Measurements from ENCODE around the gene TNK1. TPM values are rescaled to one million over a fixed set of nuclear protein-coding genes. Genes with fewer than 3 reads are reported as not detected.
"Not testable (repeated sequence)": the region's sequence is repeated elsewhere in the genome, so short reads cannot be mapped to it uniquely, and the experiment has no call there.

The TNK1 gene
- polyA plus RNA-seq, 4 donors: 8.8 to 16.3 (median 10.7) TPM

DNA sequence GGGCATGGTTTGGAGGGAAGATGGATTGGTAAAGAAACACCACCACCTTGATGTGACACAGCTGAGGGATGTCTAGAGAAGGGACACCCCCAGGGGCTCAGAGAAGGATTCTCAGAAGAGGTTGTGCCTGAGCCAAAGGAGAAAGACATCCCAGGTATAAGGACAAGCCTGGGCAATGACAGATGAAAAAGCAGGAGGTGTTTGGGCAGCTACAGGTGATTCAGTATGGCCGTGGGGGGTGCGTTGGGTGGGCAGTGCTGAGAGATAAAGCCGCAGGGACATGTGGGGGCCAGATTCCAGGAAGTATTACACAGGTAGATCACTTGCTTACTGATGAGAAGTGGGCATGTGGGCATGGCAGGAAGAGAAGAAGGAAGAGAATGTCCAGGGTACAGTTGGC lies 19.0 kb upstream of the TNK1 start:
- H3K27ac ChIP-seq (ENCODE audit: low read depth in 1 of 3, low read length in 2 of 3): no peak overlapping the region
- no peaks in the 10 kb centered on the region for H3K9me3 ChIP-seq (ENCODE audit: control insufficient read depth in 2 of 2, insufficient read depth in 1 of 2, low read depth in 1 of 2, low read length in 1 of 2)
- no peak for DNase-seq
- H3K27me3 ChIP-seq (ENCODE audit: control insufficient read depth in 3 of 3, insufficient read depth in 3 of 3, low read length in 3 of 3): peaks cover 0 to 3% (median 0%) of the 10 kb centered on the region in 3 donors
- WGBS, 3 donors: 49 to 66% (median 57%) methylated on average over 3 of the region's 3 CpGs
- no peaks in the 10 kb centered on the region for H3K4me1 ChIP-seq (ENCODE audit: control insufficient read depth in 3 of 3, insufficient read depth in 2 of 3, low read depth in 1 of 3, low read length in 2 of 3)
- no peak for FAIRE-seq
- no peak overlapping the region for H3K4me3 ChIP-seq (ENCODE audit: low read depth in 1 of 3, low read length in 3 of 3)
- no peaks in the 10 kb centered on the region for H3K36me3 ChIP-seq (ENCODE audit: control insufficient read depth in 3 of 3, insufficient read depth in 2 of 3, low read depth in 1 of 3, low read length in 3 of 3)

DNA sequence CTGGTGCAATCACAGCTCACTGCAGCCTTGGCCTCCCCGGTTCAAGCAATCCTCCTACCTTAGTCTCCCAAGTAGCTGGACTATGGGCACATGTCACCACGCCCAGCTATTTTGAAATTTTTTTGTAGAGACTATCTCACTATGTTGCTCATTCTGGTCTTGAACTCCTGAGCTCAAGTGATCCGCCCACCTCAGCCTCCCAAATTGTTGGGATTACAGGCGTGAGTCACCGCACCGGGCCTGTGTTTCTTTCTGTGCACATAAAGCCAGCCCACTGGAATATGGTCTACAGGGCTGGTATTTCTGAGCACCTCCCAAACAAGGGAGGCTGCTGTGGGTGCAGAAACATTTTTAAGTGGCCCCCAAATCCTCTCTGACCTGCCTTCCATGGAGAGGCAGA lies 17.6 kb upstream of the TNK1 start:
- DNase-seq (no peak), FAIRE-seq (no peak)

DNA sequence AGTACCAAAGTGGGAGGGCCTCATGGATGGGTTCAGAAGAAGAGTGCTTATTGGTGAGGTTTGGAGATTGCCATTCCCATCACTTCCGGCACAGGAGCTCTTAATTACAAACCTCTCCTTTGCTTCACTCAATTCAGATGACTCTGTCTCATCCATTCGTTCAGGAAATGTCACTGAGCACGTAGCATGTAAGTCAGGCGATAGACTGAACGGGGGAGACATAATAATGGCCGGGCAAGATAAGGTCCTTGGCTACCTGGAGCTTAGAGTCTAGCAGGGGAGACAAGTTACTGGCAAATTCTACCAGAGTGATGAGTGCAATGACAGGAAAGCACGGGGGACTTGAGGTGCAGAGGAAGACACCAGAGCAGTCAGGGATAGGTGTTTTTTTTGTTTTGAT lies 14.9 kb upstream of the TNK1 start:
- not testable (repeated sequence) for H3K4me3 ChIP-seq (ENCODE audit: low read depth in 1 of 3, low read length in 3 of 3); H3K27ac ChIP-seq (ENCODE audit: low read depth in 1 of 3, low read length in 2 of 3); H3K36me3 ChIP-seq (ENCODE audit: control insufficient read depth in 3 of 3, insufficient read depth in 2 of 3, low read depth in 1 of 3, low read length in 3 of 3); H3K9me3 ChIP-seq (ENCODE audit: control insufficient read depth in 2 of 2, insufficient read depth in 1 of 2, low read depth in 1 of 2, low read length in 1 of 2); DNase-seq; FAIRE-seq; H3K4me1 ChIP-seq (ENCODE audit: control insufficient read depth in 3 of 3, insufficient read depth in 2 of 3, low read depth in 1 of 3, low read length in 2 of 3); H3K27me3 ChIP-seq (ENCODE audit: control insufficient read depth in 3 of 3, insufficient read depth in 3 of 3, low read length in 3 of 3)
- WGBS, 3 donors: 88 to 90% (median 88%) methylated on average over 6 of the region's 7 CpGs

More for the DNA sequence above, 17.6 kb upstream of the TNK1 start:
- WGBS, 3 donors: 88 to 91% (median 89%) methylated on average over 6 of the region's 6 CpGs
- H3K36me3 ChIP-seq (ENCODE audit: control insufficient read depth in 3 of 3, insufficient read depth in 2 of 3, low read depth in 1 of 3, low read length in 3 of 3): no peaks in the 10 kb centered on the region
- no peak overlapping the region for H3K27ac ChIP-seq (ENCODE audit: low read depth in 1 of 3, low read length in 2 of 3)
- H3K4me1 ChIP-seq (ENCODE audit: control insufficient read depth in 3 of 3, insufficient read depth in 2 of 3, low read depth in 1 of 3, low read length in 2 of 3): no peaks in the 10 kb centered on the region
- H3K9me3 ChIP-seq (ENCODE audit: control insufficient read depth in 2 of 2, insufficient read depth in 1 of 2, low read depth in 1 of 2, low read length in 1 of 2): no peaks in the 10 kb centered on the region
- H3K27me3 ChIP-seq (ENCODE audit: control insufficient read depth in 3 of 3, insufficient read depth in 3 of 3, low read length in 3 of 3): peaks cover 0 to 7% (median 0%) of the 10 kb centered on the region in 3 donors
- no peak overlapping the region for H3K4me3 ChIP-seq (ENCODE audit: low read depth in 1 of 3, low read length in 3 of 3)

DNA sequence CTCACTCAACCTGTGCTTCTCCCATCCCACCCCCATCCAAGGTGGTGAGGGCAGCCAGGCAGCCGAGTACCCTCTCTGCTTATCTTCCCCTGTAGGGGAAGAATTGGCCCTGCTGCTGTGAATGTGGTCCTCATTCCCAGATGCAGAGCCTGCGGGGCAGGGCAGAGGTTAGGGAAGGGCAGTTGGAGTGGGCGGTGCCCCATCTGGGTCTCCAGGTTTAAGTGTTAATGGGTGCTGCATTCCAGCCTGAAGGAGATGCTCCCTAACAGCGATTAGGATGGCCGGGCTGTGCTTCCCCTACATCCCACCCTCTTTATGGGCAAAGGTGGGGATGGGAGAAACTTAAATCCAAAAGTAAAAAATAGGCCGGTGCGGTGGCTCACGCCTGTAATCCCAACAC lies 13.8 kb upstream of the TNK1 start:
- Histone ChIP-seq H3K4me1 (ENCODE audit: control insufficient read depth in 3 of 3, insufficient read depth in 2 of 3, low read depth in 1 of 3, low read length in 2 of 3) (no peaks in the 10 kb centered on the region), H3K9me3 (ENCODE audit: control insufficient read depth in 2 of 2, insufficient read depth in 1 of 2, low read depth in 1 of 2, low read length in 1 of 2) (no peaks in the 10 kb centered on the region), H3K36me3 (ENCODE audit: control insufficient read depth in 3 of 3, insufficient read depth in 2 of 3, low read depth in 1 of 3, low read length in 3 of 3) (no peaks in the 10 kb centered on the region), H3K27me3 (ENCODE audit: control insufficient read depth in 3 of 3, insufficient read depth in 3 of 3, low read length in 3 of 3) (peaks cover 0 to 5% (median 0%) of the 10 kb centered on the region in 3 donors), H3K4me3 (ENCODE audit: low read depth in 1 of 3, low read length in 3 of 3) (no peak overlapping the region), H3K27ac (ENCODE audit: low read depth in 1 of 3, low read length in 2 of 3) (no peak overlapping the region)
- no peak for FAIRE-seq
- WGBS, 3 donors: 79 to 82% (median 81%) methylated on average over 8 of the region's 8 CpGs
- DNase-seq: no peak

DNA sequence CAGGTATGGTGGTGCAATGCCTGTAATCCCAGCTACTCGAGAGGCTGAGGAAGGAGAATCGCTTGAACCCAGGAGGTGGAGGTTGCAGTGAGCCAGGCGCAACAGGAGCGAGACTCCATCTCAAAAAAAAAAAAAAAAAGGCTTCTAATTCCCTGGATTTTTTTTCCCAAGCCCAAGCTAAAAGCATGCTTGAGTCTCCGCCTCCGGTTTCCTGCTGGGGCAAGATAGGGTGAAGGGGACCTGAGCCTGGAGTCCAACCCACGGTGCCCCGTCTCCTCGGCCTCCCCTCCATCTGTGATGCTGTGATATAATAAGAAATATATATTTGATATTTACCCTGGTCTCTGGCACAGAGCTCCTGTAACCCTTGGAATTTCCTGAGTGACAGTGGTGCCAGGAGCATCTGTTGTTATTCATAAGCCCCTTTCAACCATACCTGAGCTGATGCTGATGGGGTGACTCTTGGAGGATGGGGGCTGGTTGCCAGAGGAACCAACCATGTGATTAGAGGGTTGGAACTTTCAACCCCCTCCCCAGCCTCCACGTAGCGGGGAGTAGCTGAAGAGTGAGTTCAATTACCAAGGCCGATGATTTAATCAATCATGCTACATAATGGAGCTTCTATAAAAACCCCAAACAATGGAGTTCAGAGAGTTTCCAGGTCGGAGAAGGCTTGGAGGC lies 12.8 kb upstream of the TNK1 start:
- no peak for DNase-seq
- no peak for FAIRE-seq
- Histone ChIP-seq H3K4me1 (ENCODE audit: control insufficient read depth in 3 of 3, insufficient read depth in 2 of 3, low read depth in 1 of 3, low read length in 2 of 3) (no peaks in the 10 kb centered on the region), H3K36me3 (ENCODE audit: control insufficient read depth in 3 of 3, insufficient read depth in 2 of 3, low read depth in 1 of 3, low read length in 3 of 3) (no peaks in the 10 kb centered on the region), H3K4me3 (ENCODE audit: low read depth in 1 of 3, low read length in 3 of 3) (no peak overlapping the region), H3K9me3 (ENCODE audit: control insufficient read depth in 2 of 2, insufficient read depth in 1 of 2, low read depth in 1 of 2, low read length in 1 of 2) (no peaks in the 10 kb centered on the region), H3K27me3 (ENCODE audit: control insufficient read depth in 3 of 3, insufficient read depth in 3 of 3, low read length in 3 of 3) (peaks cover 0 to 5% (median 0%) of the 10 kb centered on the region in 3 donors), H3K27ac (ENCODE audit: low read depth in 1 of 3, low read length in 2 of 3) (no peak overlapping the region)
- whole genome bisulfite sequencing, 3 donors: 72 to 77% (median 77%) methylated on average over 12 to 13 of the region's 13 CpGs

DNA sequence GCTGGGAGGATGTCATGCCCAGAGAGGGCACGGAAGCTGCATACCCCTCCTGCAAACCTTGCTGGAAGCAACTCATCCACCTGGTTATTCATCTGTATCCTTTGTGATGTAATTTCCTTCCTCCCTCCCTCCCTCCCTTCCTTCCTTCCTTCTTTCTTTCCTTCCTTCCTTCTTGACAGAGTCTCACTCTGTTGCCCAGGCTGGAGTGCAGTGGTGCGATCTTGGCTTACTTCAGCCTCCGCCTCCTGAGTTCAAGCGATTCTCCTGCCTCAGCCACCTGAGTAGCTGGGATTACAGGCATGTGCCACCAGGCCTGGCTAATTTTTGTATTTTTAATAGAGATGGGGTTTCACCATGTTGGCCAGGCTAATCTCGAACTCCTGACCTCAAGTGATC lies 12.3 kb upstream of the TNK1 start:
- H3K4me3 ChIP-seq (ENCODE audit: low read depth in 1 of 3, low read length in 3 of 3); H3K9me3 ChIP-seq (ENCODE audit: control insufficient read depth in 2 of 2, insufficient read depth in 1 of 2, low read depth in 1 of 2, low read length in 1 of 2); H3K4me1 ChIP-seq (ENCODE audit: control insufficient read depth in 3 of 3, insufficient read depth in 2 of 3, low read depth in 1 of 3, low read length in 2 of 3); H3K27me3 ChIP-seq (ENCODE audit: control insufficient read depth in 3 of 3, insufficient read depth in 3 of 3, low read length in 3 of 3); H3K36me3 ChIP-seq (ENCODE audit: control insufficient read depth in 3 of 3, insufficient read depth in 2 of 3, low read depth in 1 of 3, low read length in 3 of 3); H3K27ac ChIP-seq (ENCODE audit: low read depth in 1 of 3, low read length in 2 of 3); FAIRE-seq; DNase-seq: not testable (repeated sequence)
- 90 to 98% (median 93%) methylated on average over 5 of the region's 5 CpGs for WGBS, 3 donors

DNA sequence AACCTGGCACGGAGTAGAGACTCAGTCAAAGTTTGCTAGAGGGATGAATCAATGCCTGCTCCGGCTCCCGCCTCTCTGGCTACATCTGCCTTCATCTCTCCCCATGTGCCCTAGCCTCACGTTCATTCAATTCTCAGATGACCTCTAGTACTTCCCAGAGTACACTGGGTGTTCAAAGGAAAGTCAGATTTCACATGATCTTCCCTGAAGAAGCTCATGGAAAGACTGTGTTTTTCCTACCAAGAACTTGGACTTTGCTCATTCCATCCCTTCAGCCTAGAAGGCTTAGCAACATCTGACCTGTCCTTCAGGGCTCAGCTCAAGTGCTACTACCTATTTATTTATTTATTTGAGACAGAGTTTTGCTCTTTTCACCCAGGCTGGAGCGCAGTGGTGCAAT lies 11.1 kb upstream of the TNK1 start:
- Histone ChIP-seq H3K4me3 (ENCODE audit: low read depth in 1 of 3, low read length in 3 of 3) (no peak overlapping the region), H3K27ac (ENCODE audit: low read depth in 1 of 3, low read length in 2 of 3) (no peak overlapping the region), H3K4me1 (ENCODE audit: control insufficient read depth in 3 of 3, insufficient read depth in 2 of 3, low read depth in 1 of 3, low read length in 2 of 3) (no peaks in the 10 kb centered on the region), H3K9me3 (ENCODE audit: control insufficient read depth in 2 of 2, insufficient read depth in 1 of 2, low read depth in 1 of 2, low read length in 1 of 2) (no peaks in the 10 kb centered on the region), H3K27me3 (ENCODE audit: control insufficient read depth in 3 of 3, insufficient read depth in 3 of 3, low read length in 3 of 3) (peaks cover 0 to 5% (median 0%) of the 10 kb centered on the region in 3 donors), H3K36me3 (ENCODE audit: control insufficient read depth in 3 of 3, insufficient read depth in 2 of 3, low read depth in 1 of 3, low read length in 3 of 3) (no peaks in the 10 kb centered on the region)
- 61 to 75% (median 66%) methylated on average over 5 of the region's 5 CpGs for WGBS, 3 donors
- FAIRE-seq: no peak
- DNase-seq: peak in 1 of 2 donors; percentile 50

DNA sequence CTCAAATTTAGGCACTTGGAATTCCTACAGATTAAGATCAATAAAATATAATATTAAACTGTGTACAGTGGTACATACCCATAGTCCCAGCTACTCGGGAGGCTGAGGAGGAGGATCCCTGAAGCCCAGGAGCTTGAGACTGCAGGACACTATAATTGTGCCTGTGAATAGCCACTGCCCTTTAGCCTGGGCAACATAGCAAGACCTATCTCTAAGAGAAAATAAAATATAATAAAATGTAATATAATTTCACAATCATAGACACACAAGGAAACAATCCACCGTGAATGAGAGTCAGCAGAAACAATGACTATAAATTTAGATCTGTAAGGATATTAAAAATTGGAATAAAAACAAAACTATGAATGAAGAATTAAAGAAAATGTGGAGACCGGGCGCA lies 10.0 kb upstream of the TNK1 start:
- Histone ChIP-seq H3K4me1 (ENCODE audit: control insufficient read depth in 3 of 3, insufficient read depth in 2 of 3, low read depth in 1 of 3, low read length in 2 of 3) (no peaks in the 10 kb centered on the region), H3K27ac (ENCODE audit: low read depth in 1 of 3, low read length in 2 of 3) (no peak overlapping the region), H3K36me3 (ENCODE audit: control insufficient read depth in 3 of 3, insufficient read depth in 2 of 3, low read depth in 1 of 3, low read length in 3 of 3) (no peaks in the 10 kb centered on the region), H3K27me3 (ENCODE audit: control insufficient read depth in 3 of 3, insufficient read depth in 3 of 3, low read length in 3 of 3) (peaks cover 0 to 5% (median 0%) of the 10 kb centered on the region in 3 donors), H3K4me3 (ENCODE audit: low read depth in 1 of 3, low read length in 3 of 3) (no peak overlapping the region), H3K9me3 (ENCODE audit: control insufficient read depth in 2 of 2, insufficient read depth in 1 of 2, low read depth in 1 of 2, low read length in 1 of 2) (no peaks in the 10 kb centered on the region)
- FAIRE-seq (no peak), DNase-seq (no peak)
- WGBS, 3 donors: 71 to 85% (median 74%) methylated on average over 4 of the region's 4 CpGs

DNA sequence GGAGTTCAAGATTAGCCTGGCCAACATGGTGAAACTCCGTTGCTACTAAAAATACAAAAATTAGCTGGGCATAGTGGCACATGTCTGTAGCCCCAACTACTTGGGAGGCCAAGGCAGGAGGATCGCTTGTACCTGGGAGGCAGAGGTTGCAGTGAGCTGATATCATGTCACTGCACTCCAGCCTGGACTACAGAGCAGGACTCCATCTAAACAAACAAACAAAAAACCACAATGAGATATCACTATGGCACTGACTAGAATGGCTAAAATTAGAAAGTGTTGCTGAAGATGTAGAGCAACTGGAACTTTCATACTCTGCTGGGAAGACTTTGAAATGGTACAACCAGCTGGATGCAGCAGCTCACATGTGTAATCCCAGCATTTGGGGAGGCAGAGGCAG lies 6.5 kb upstream of the TNK1 start:
- FAIRE-seq: no peak
- Histone ChIP-seq H3K27ac (ENCODE audit: low read depth in 1 of 3, low read length in 2 of 3) (no peak overlapping the region), H3K9me3 (ENCODE audit: control insufficient read depth in 2 of 2, insufficient read depth in 1 of 2, low read depth in 1 of 2, low read length in 1 of 2) (no peaks in the 10 kb centered on the region), H3K4me3 (ENCODE audit: low read depth in 1 of 3, low read length in 3 of 3) (no peak overlapping the region), H3K4me1 (ENCODE audit: control insufficient read depth in 3 of 3, insufficient read depth in 2 of 3, low read depth in 1 of 3, low read length in 2 of 3) (no peaks in the 10 kb centered on the region), H3K36me3 (ENCODE audit: control insufficient read depth in 3 of 3, insufficient read depth in 2 of 3, low read depth in 1 of 3, low read length in 3 of 3) (no peaks in the 10 kb centered on the region), H3K27me3 (ENCODE audit: control insufficient read depth in 3 of 3, insufficient read depth in 3 of 3, low read length in 3 of 3) (no peaks in the 10 kb centered on the region)
- 81 to 100% (median 87%) methylated on average over 2 of the region's 2 CpGs for WGBS, 3 donors
- no peak for DNase-seq
